ENCODE results near the gene ACSM5.
"Not testable (repeated sequence)": the region's sequence is repeated elsewhere in the genome, so short reads cannot be mapped to it uniquely, and the experiment has no call there.

ACSM5 gene

GRCh38 chr16:20401066-20401465 is 8.3 kb upstream of the ACSM5 start:
- no peak for DNase-seq

GRCh38 chr16:20401475-20402016 is 7.8 kb upstream of the ACSM5 start:
- no peak for DNase-seq

- no peak for DNase-seq
These were observed 6.7 kb upstream of the ACSM5 start for GRCh38 chr16:20402651-20403050.

GRCh38 chr16:20404637-20405036 is 4.7 kb upstream of the ACSM5 start, which contains the start of gene PDILT:
TSS of gene PDILT (minus strand) at chr16:20404737. CDS start at chr16:20399300, 5,437 bp downstream.
- DNase-seq, result no peak

GRCh38 chr16:20410121-20410723 is 888 bp downstream of the ACSM5 start:
- DNase-seq, result no peak

GRCh38 chr16:20411055-20411454 is 1.7 kb downstream of the ACSM5 start:
- no peak for DNase-seq

- no peak for DNase-seq
These were observed 6.2 kb downstream of the ACSM5 start for GRCh38 chr16:20415541-20415940.

- DNase-seq, result not testable (repeated sequence)
These were observed 9.8 kb downstream of the ACSM5 start for GRCh38 chr16:20419093-20419492.

- DNase-seq, result not testable (repeated sequence)
These were observed 12.4 kb downstream of the ACSM5 start for GRCh38 chr16:20421748-20422147.

GRCh38 chr16:20423772-20424128 is 14.4 kb downstream of the ACSM5 start:
- not testable (repeated sequence) for DNase-seq

- DNase-seq, result no peak
These were observed 15.0 kb downstream of the ACSM5 start for GRCh38 chr16:20424129-20424866.

GRCh38 chr16:20427401-20427797 is 18.1 kb downstream of the ACSM5 start:
- DNase-seq, result not testable (repeated sequence)

- not testable (repeated sequence) for DNase-seq
These were observed 20.2 kb downstream of the ACSM5 start for GRCh38 chr16:20429499-20429898.

- not testable (repeated sequence) for DNase-seq
These were observed 21.1 kb downstream of the ACSM5 start for GRCh38 chr16:20430480-20430879.

- no peak for DNase-seq
These were observed 21.6 kb downstream of the ACSM5 start for GRCh38 chr16:20430948-20431347.

GRCh38 chr16:20438950-20439349 is 29.6 kb downstream of the ACSM5 start:
- not testable (repeated sequence) for DNase-seq

- DNase-seq, result not testable (repeated sequence)
These were observed 30.5 kb downstream of the ACSM5 start for GRCh38 chr16:20439820-20440231.

- DNase-seq, result not testable (repeated sequence)
These were observed 31.4 kb downstream of the ACSM5 start for GRCh38 chr16:20440731-20441130.

GRCh38 chr16:20441191-20441590 is 31.9 kb downstream of the ACSM5 start:
- no peak for DNase-seq

GRCh38 chr16:20441859-20442258 is 32.5 kb downstream of the ACSM5 start:
- not testable (repeated sequence) for DNase-seq

- DNase-seq, result not testable (repeated sequence)
These were observed 37.5 kb downstream of the ACSM5 start for GRCh38 chr16:20446652-20447393.

- not testable (repeated sequence) for DNase-seq
These were observed 42.0 kb downstream of the ACSM5 start, which contains the start of gene ACSM2A for GRCh38 chr16:20451364-20451763. TSS of gene ACSM2A (plus strand) at chr16:20451521. CDS start at chr16:20460115, 8,594 bp downstream.

GRCh38 chr16:20453633-20454032 is 44.3 kb downstream of the ACSM5 start:
- DNase-seq, result not testable (repeated sequence)
